Ishikawa (cell line): ENCODE results near the gene MTMR4.

Experiments used
- CREB1 ChIP-seq: IDR thresholded peaks from 2 replicates; pipeline ENCODE4 v1.6.1; 2012; ENCODE audit warnings: low read depth
- EGR1 ChIP-seq: IDR thresholded peaks from 2 replicates; pipeline ENCODE4 v1.6.1; 2012
- EP300 ChIP-seq: IDR thresholded peaks from 2 replicates; pipeline ENCODE4 v1.6.1; 2012; ENCODE audit warnings: borderline replicate concordance
- FOXM1 ChIP-seq: IDR thresholded peaks from 2 replicates; pipeline ENCODE4 v1.6.1; 2012; ENCODE audit warnings: low read depth, borderline replicate concordance
- RAD21 ChIP-seq: IDR thresholded peaks from 2 replicates; pipeline ENCODE4 v1.6.1; 2012; ENCODE audit warnings: low read depth
- TAF1 ChIP-seq: IDR thresholded peaks from 2 replicates; pipeline ENCODE4 v1.6.1; 2012; ENCODE audit warnings: low read depth, mild to moderate bottlenecking
- TCF12 ChIP-seq: IDR thresholded peaks from 2 replicates; pipeline ENCODE4 v1.6.1; 2012; ENCODE audit warnings: low read depth
- TEAD4 ChIP-seq: IDR thresholded peaks from 2 replicates; pipeline ENCODE4 v1.6.1; 2012
- YY1 ChIP-seq: IDR thresholded peaks from 2 replicates; pipeline ENCODE4 v1.6.1; 2012; ENCODE audit warnings: low read depth
- TF ChIP-seq, protein P1 (sequence below): IDR thresholded peaks from 2 replicates; pipeline ENCODE4 v1.6.1; 2012
- TF ChIP-seq, protein P2 (sequence below): IDR thresholded peaks from 2 replicates; pipeline ENCODE4 v1.6.1; 2012

GRCh38 chr17:58521680-58522079 is 7.2 kb upstream of the MTMR4 start:
- TF ChIP-seq, protein P1, sequence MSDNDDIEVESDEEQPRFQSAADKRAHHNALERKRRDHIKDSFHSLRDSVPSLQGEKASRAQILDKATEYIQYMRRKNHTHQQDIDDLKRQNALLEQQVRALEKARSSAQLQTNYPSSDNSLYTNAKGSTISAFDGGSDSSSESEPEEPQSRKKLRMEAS = no peak
- TF ChIP-seq YY1 (no peak), RAD21 (no peak), EP300 (no peak), CREB1 (no peak), TAF1 (no peak), TEAD4 (no peak), FOXM1 (no peak), EGR1 (no peak), TCF12 (no peak)
- TF ChIP-seq, protein P2, sequence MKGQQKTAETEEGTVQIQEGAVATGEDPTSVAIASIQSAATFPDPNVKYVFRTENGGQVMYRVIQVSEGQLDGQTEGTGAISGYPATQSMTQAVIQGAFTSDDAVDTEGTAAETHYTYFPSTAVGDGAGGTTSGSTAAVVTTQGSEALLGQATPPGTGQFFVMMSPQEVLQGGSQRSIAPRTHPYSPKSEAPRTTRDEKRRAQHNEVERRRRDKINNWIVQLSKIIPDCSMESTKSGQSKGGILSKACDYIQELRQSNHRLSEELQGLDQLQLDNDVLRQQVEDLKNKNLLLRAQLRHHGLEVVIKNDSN = no peak
